Chondrocyte (in vitro differentiated cells): ENCODE results near the gene OR9Q1. TPM values are rescaled to one million over a fixed set of nuclear protein-coding genes. Genes with fewer than 3 reads are reported as not detected.

Experiments used
- DNase-seq: peaks from one replicate; pipeline ENCODE4 v3.0.0; 2021; ENCODE audit warnings: mixed read lengths, low spot score
- H3K27ac Mint-ChIP-seq: one replicate; pipeline ENCODE4 v1.8.0; 2021; ENCODE audit warnings: mild to moderate bottlenecking, moderate library complexity, mixed read lengths; ENCODE audit not compliant: unreplicated experiment
- H3K27me3 Mint-ChIP-seq: 2 replicates; pipeline ENCODE4 v1.8.0; 2021; ENCODE audit warnings: low read depth, mixed read lengths
- H3K36me3 Mint-ChIP-seq: 2 replicates; pipeline ENCODE4 v1.8.0; 2021; ENCODE audit warnings: low read depth, mixed read lengths
- H3K4me1 Mint-ChIP-seq: 2 replicates; pipeline ENCODE4 v1.8.0; 2021; ENCODE audit warnings: low read depth, mild to moderate bottlenecking, mixed read lengths
- H3K4me3 Mint-ChIP-seq: one replicate; pipeline ENCODE4 v1.8.0; 2021; ENCODE audit warnings: mild to moderate bottlenecking, moderate library complexity, mixed read lengths; ENCODE audit not compliant: unreplicated experiment
- H3K9me3 Mint-ChIP-seq: 2 replicates; pipeline ENCODE4 v1.8.0; 2021; ENCODE audit warnings: low read depth, mixed read lengths
- CTCF ChIP-seq: fragments of 200-600 bp; sonication (generic); IDR thresholded peaks from 2 replicates; pipeline ENCODE4 v1.5.0; 2021; ENCODE audit warnings: antibody characterized with exemption, mild to moderate bottlenecking, moderate library complexity
- total RNA-seq: library from RNA; stranded (reverse); gene quantifications from 3 replicates; pipeline ENCODE4 v1.2.1, GENCODE V29; 2021

The OR9Q1 gene
- total RNA-seq, 1 donor from 2014 or later, result not detected

- H3K36me3 Mint-ChIP-seq, result no peaks in the 10 kb centered on the region
- H3K4me1 Mint-ChIP-seq, result no peaks in the 10 kb centered on the region
- DNase-seq, result no peak
- H3K9me3 Mint-ChIP-seq, result no peaks in the 10 kb centered on the region
- H3K27me3 Mint-ChIP-seq, result peaks cover 2% of the 10 kb centered on the region
- no peak overlapping the region for H3K4me3 Mint-ChIP-seq
- TF ChIP-seq CTCF, result no peak
- H3K27ac Mint-ChIP-seq, result no peak overlapping the region
These were observed 154.8 kb downstream of the OR9Q1 start for GRCh38 chr11:58178444-58178843.

- no peak for DNase-seq
- H3K27ac Mint-ChIP-seq, result no peak overlapping the region
- TF ChIP-seq CTCF, result no peak
- H3K27me3 Mint-ChIP-seq, result peaks cover 2% of the 10 kb centered on the region
- H3K4me1 Mint-ChIP-seq, result no peaks in the 10 kb centered on the region
- no peaks in the 10 kb centered on the region for H3K9me3 Mint-ChIP-seq
- H3K4me3 Mint-ChIP-seq, result no peak overlapping the region
- H3K36me3 Mint-ChIP-seq, result no peaks in the 10 kb centered on the region
These were observed 156.0 kb downstream of the OR9Q1 start for GRCh38 chr11:58179648-58180047.

GRCh38 chr11:58186938-58187337 is 163.3 kb downstream of the OR9Q1 start:
- H3K9me3 Mint-ChIP-seq, result no peaks in the 10 kb centered on the region
- H3K4me3 Mint-ChIP-seq, result no peak overlapping the region
- TF ChIP-seq CTCF, result no peak

GRCh38 chr11:58188770-58189169 is 165.1 kb downstream of the OR9Q1 start, which contains the start of gene OR9Q2:
Gene OR9Q2, plus strand, starts transcription at chr11:58189070. Its CDS starts 1,421 bp downstream, at chr11:58190491.
- no peaks in the 10 kb centered on the region for H3K36me3 Mint-ChIP-seq
- H3K27ac Mint-ChIP-seq, result no peak within 1 kb of the TSS
- no peaks in the 10 kb centered on the region for H3K9me3 Mint-ChIP-seq
- no peak for DNase-seq
- no peak within 1 kb of the TSS for H3K4me3 Mint-ChIP-seq
- no peak for TF ChIP-seq CTCF
- H3K27me3 Mint-ChIP-seq, result peaks cover 4% of the 10 kb centered on the region
- H3K4me1 Mint-ChIP-seq, result no peaks in the 10 kb centered on the region

More at GRCh38 chr11:58186938-58187337, 163.3 kb downstream of the OR9Q1 start:
- no peaks in the 10 kb centered on the region for H3K4me1 Mint-ChIP-seq
- H3K27me3 Mint-ChIP-seq, result peaks cover 4% of the 10 kb centered on the region
- H3K27ac Mint-ChIP-seq, result no peak overlapping the region
- DNase-seq, result no peak
- H3K36me3 Mint-ChIP-seq, result no peaks in the 10 kb centered on the region

- peaks cover 12% of the 10 kb centered on the region for H3K9me3 Mint-ChIP-seq
- H3K4me3 Mint-ChIP-seq, result no peak overlapping the region
- no peak for DNase-seq
- no peaks in the 10 kb centered on the region for H3K36me3 Mint-ChIP-seq
- TF ChIP-seq CTCF, result no peak
- no peak overlapping the region for H3K27ac Mint-ChIP-seq
- no peaks in the 10 kb centered on the region for H3K4me1 Mint-ChIP-seq
- H3K27me3 Mint-ChIP-seq, result peaks cover 4% of the 10 kb centered on the region
These were observed 168.5 kb downstream of the OR9Q1 start for GRCh38 chr11:58192229-58192628.
